ENCODE data around the gene PKD1L1.
"Not testable (repeated sequence)": the region's sequence is repeated elsewhere in the genome, so short reads cannot be mapped to it uniquely, and the experiment has no call there.

The PKD1L1 gene

DNA sequence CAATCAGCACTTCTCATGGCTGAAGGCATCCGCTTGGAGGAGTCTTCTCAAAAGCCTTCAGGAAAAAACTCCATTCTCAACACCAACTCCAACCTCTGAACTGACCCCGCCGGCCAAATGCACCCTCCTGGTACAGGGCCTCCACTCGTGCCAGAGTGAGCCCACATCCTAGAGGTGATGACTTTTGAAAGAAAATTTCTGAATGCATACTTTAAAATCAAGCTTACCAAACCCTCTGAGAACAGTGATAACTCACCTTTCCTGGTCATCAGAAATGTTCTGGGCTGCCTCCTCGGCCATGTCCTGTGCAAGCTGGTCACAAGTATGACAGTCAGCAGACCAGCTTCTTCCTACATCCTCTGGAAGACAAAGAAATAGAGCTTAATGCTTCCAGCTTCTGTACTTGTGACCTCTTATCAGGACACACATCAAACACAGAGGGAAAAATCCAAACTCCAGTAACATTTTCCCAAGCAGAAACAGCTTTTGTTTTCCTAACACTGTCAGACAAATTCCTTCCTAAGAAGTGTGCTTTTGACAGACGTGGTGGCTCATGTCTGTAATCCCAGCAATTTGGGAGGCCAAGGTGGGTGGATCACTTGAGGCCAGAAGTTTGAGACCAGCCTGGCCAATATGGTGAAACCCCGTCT is at the start of gene PKD1L1:
TSS of gene PKD1L1 (minus strand) at position 326 of the 650 bp plus-strand sequence. CDS start at position 300, 26 bp downstream.
- no peak within 1 kb of the TSS for H3K4me3 ChIP-seq (ENCODE audit: low read depth, low read length)
- no peak for DNase-seq (ENCODE audit: low read depth, low spot score)
- no peak for TF ChIP-seq CTCF (IDR thresholded peaks at IDR 0.05; ENCODE audit: insufficient read depth, low read length, missing control alignments)
- CTCF ChIA-PET, result interaction anchor here (0.7 to 13.2 kb wide), 9 partner anchors 9 to 208 kb away, joined by 3 to 286 read pairs (median 4); no protein-coding TSS in a partner anchor
- POLR2A ChIA-PET, result no interaction called here

- TF ChIP-seq CTCF (IDR thresholded peaks at IDR 0.05; ENCODE audit: insufficient read depth, low read length, missing control alignments), result no peak
- ChIA-PET CTCF (interaction anchor here (0.8 to 7.9 kb wide), 23 partner anchors 10 to 182 kb away, joined by 3 to 320 read pairs (median 8); no protein-coding TSS in a partner anchor), POLR2A (interaction anchor here (1.4 kb wide), 1 partner anchor 117 kb away, joined by 4 read pairs; no protein-coding TSS in a partner anchor)
- no peak for DNase-seq (ENCODE audit: low read depth, low spot score)
- no peak overlapping the region for H3K4me3 ChIP-seq (ENCODE audit: low read depth, low read length)
Measured at GRCh38 chr7:47992446-47992845, 44.2 kb upstream of the PKD1L1 start.

GRCh38 chr7:47991741-47992311 is 43.6 kb upstream of the PKD1L1 start:
- ChIA-PET CTCF (interaction anchor here (0.7 to 7.9 kb wide), 29 partner anchors 9 to 182 kb away, joined by 3 to 320 read pairs (median 6); no protein-coding TSS in a partner anchor), POLR2A (interaction anchor here (1.4 kb wide), 1 partner anchor 117 kb away, joined by 4 read pairs; no protein-coding TSS in a partner anchor)
- H3K4me3 ChIP-seq (ENCODE audit: low read depth, low read length), result peak overlapping the region; percentile 63
- DNase-seq (ENCODE audit: low read depth, low spot score), result no peak
- peak; percentile 86 for TF ChIP-seq CTCF (IDR thresholded peaks at IDR 0.05; ENCODE audit: insufficient read depth, low read length, missing control alignments)

DNA sequence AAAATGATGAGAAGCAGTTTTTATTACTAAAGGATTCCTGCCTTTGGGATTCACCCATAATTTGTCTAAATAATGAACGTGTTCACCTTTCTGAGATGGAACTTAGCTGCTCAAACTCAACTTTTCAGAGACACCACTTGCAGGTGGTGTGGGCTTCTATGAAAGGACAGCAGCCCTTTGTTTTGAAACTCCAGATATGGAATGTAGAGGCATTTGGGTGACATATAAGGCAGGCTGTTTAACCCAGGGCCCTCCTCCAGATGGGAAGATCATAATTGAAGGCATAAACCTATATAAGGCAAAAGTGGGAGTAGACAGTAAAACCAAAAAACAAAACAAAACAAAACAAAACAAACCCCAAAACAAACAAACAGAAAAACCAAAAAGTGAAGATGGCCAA is 43.0 kb upstream of the PKD1L1 start:
- CTCF ChIA-PET, result interaction anchor here (0.7 to 7.9 kb wide), 27 partner anchors 9 to 166 kb away, joined by 3 to 320 read pairs (median 7); no protein-coding TSS in a partner anchor
- POLR2A ChIA-PET, result interaction anchor here (1.4 kb wide), 1 partner anchor 118 kb away, joined by 4 read pairs; no protein-coding TSS in a partner anchor

GRCh38 chr7:47990592-47990991 is 42.3 kb upstream of the PKD1L1 start:
- TF ChIP-seq CTCF (IDR thresholded peaks at IDR 0.05; ENCODE audit: insufficient read depth, low read length, missing control alignments), result no peak
- POLR2A ChIA-PET, result no interaction called here
- no peak for DNase-seq (ENCODE audit: low read depth, low spot score)
- H3K4me3 ChIP-seq (ENCODE audit: low read depth, low read length), result no peak overlapping the region
- CTCF ChIA-PET, result interaction anchor here (0.8 to 7.9 kb wide), 21 partner anchors 8 to 167 kb away, joined by 3 to 320 read pairs (median 7); no protein-coding TSS in a partner anchor

More for the DNA sequence above, 43.0 kb upstream of the PKD1L1 start:
- DNase-seq (ENCODE audit: low read depth, low spot score), result no peak
- H3K4me3 ChIP-seq (ENCODE audit: low read depth, low read length), result no peak overlapping the region
- TF ChIP-seq CTCF (IDR thresholded peaks at IDR 0.05; ENCODE audit: insufficient read depth, low read length, missing control alignments), result no peak

DNA sequence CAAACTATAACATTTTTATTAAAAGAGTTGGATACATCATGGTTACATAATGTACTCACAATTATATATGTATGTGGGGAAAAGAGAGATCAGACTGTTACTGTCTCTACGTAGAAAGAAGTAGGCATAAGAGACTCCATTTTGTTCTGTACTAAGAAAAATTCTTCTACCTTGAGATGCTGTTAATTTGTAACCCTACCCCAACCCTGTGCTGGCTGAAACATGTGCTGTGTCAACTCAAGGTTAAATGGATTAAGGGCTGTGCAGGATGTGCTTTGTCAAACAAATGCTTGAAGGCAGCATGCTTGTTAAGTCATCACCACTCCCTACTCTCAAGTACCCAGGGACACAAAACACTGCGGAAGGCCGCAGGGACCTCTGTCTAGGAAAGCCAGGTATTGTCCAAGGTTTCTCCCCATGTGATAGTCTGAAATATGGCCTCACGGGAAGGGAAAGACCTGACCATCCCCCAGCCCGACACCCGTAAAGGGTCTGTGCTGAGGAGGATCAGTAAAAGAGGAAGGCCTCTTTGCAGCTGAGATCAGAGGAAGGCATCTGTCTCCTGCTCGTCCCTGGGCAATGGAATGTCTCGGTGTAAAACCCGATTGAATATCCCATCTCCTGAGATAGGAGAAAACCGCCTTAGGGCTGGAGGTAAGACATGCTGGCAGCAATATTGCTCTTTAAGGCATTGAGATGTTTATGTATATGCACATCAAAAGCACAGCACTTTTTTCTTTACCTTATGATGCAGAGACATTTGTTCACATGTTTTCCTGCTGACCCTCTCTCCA is 41.5 kb upstream of the PKD1L1 start:
- CTCF ChIA-PET, result interaction anchor here (0.8 to 7.9 kb wide), 18 partner anchors 10 to 168 kb away, joined by 3 to 320 read pairs (median 9); partner anchors contain the start of gene SUN3
- DNase-seq (ENCODE audit: low read depth, low spot score); H3K4me3 ChIP-seq (ENCODE audit: low read depth, low read length); POLR2A ChIA-PET: not testable (repeated sequence)

All from AG04449 (cell line).